HG03439 (cell line): ENCODE measurements around the gene ACADS.
"Not testable (repeated sequence)": the region's sequence is repeated elsewhere in the genome, so short reads cannot be mapped to it uniquely, and the experiment has no call there.

Experiments used
- ATAC-seq: cut with Tn5 transposase; IDR thresholded peaks from one replicate; pipeline ENCODE4 v1.9.1; 2021; ENCODE audit warnings: mild to moderate bottlenecking, moderate library complexity; ENCODE audit not compliant: unreplicated experiment

ACADS gene

GRCh38 chr12:120725151-120725658 is 421 bp upstream of the ACADS start:
- ATAC-seq: peak; percentile 6

GRCh38 chr12:120726510-120726793 is 826 bp downstream of the ACADS start:
- ATAC-seq: no peak

DNA sequence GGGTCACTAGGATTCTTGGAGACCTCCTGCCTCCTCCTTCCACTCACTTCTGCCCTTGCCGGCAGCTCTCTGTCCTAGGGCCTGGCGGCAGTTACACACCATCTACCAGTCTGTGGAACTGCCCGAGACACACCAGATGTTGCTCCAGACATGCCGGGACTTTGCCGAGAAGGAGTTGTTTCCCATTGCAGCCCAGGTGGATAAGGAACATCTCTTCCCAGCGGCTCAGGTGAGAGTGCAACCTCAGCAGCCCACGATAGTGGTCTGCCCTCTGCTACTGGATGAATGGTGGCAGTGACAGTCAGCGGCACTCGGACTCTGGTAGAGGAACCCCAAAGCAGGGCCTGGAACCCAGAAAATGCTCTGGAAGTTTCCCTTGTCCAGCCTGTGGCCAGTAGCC is 1.3 kb downstream of the ACADS start:
- no peak for ATAC-seq

GRCh38 chr12:120732198-120732597 is 6.6 kb downstream of the ACADS start:
- not testable (repeated sequence) for ATAC-seq

DNA sequence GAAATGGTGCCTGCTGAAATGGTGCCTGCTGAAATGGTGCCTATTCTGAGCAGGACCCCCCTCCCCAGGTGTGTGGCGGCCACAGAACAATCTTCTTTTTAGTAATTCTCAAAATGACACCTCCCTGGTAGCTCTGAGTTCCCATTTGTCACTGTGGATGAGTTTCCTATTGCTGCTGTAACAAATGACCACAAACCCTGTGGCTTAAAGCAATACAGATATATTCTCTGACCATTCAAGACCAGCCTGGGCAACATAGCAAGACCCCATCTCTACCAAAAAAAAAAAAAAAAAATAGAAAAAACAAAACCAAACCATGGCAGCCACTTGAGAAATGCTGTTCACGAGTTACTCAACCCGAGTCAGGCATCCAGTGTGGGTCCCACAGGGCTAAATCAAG is 7.9 kb downstream of the ACADS start:
- ATAC-seq: no peak

DNA sequence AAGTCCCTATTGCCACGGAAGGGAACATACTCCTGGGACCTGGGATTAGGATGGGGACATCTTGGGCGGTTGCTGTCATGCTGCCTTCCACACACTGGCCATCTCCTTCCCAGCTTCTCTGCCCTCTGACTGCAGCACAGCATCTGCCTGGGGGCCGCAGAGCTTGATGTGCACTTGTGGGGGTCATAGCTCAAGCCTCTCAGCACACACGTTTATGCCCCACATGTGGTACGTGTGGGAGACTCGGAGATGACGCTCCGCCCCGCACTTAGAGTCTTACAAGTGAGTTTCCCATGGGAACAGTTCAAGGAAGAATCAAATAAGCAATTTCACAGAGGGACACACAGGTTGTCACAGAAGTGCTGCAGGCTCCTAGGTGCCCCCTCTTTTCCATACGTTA is 8.6 kb downstream of the ACADS start:
- no peak for ATAC-seq

DNA sequence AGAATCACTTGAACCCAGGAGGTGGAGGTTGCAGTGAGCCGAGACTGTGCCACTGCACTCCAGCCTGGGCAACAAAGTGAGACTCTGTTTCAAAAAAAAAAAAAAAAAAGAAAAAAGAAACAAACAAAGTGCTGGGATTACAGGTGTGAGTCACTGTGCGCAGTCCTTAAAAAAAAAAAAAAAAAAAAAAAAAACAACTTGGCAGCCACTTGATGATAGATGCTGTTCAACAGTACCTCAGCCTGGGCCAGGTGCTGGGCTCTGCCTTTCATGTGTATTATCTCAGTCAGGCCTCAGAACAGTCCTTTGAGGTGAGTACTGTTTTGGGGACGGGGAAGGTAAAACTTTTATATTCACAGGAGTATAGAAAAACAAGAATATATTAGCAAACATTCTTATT is 9.6 kb downstream of the ACADS start:
- ATAC-seq: no peak

- ATAC-seq: no peak
These were observed 11.0 kb downstream of the ACADS start for GRCh38 chr12:120736404-120737331.

DNA sequence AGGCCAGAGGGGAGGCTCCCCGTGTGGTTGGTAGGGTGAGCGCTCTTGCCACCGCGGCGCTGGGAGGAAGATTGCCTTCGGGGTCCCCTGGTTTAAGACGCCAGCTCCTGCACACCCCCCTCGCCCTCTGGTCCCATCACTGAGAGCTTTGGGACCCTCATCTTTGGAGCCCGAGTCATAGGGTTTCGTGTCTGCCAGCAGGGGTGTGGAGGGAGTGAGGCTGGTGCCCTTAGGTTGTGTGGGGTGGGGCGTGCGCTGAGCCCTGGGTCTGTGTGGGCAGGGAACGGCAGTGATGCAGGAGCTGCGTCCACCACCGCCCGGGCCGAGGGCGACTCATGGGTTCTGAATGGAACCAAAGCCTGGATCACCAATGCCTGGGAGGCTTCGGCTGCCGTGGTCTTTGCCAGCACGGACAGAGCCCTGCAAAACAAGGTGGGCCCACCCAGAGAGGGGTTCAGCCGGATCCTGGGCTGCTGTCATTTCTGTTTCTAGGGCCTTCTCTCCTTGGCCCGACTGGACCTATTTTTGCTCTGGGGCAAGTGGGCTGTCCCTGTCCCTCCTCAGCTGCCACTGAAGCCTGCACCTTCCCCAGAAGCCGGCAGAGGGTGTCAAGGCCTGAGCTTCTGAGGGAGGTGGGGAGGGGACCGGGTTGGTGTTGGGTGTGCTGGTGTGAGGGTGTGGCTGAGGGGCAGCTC is 12.1 kb downstream of the ACADS start:
- ATAC-seq: no peak

DNA sequence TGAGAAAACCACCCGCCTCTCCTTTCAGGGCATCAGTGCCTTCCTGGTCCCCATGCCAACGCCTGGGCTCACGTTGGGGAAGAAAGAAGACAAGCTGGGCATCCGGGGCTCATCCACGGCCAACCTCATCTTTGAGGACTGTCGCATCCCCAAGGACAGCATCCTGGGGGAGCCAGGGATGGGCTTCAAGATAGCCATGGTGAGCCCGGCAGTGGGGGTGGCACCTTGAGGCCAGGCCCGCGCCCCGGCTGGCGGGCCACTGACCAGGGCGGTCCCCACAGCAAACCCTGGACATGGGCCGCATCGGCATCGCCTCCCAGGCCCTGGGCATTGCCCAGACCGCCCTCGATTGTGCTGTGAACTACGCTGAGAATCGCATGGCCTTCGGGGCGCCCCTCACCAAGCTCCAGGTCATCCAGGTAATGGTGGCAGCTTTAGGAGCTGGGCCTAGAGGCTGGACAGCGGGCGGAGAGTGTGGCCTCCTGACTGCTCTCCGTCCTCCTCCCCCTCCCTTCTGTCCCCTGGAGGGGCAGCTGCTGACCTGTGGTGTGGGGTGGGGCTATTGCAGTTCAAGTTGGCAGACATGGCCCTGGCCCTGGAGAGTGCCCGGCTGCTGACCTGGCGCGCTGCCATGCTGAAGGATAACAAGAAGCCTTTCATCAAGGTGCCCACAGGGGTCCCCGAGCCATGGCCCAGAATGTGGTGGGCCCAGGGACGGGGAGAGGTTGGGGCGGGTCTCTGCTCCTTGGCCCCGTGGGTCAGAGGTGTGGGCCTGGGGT is 12.8 kb downstream of the ACADS start:
- ATAC-seq: no peak

GRCh38 chr12:120739031-120739762 is 13.6 kb downstream of the ACADS start:
- ATAC-seq: no peak

GRCh38 chr12:120739821-120740613 is 14.4 kb downstream of the ACADS start:
- ATAC-seq: no peak

DNA sequence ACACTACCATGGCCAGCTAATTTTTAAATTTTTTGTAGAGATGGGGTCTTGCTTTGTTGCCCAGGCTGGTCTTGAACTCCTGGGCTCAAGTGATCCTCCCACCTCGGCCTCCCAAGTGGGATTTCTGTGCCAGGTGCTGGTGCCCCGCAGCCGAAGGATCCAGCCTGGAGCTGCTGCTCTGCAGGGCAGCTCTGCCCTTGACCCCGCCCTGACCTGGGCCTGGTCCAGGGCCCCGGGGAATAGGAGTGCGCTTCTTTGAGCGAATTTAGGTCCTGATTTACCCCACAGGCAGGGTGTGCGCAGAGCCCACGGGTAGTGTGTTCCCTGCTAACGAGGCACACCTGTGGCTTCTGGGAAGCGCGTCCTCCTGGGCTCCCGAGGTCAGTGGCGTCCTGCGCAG is 15.2 kb downstream of the ACADS start:
- ATAC-seq: no peak

- no peak for ATAC-seq
These were observed 16.1 kb downstream of the ACADS start for GRCh38 chr12:120741476-120742421.

GRCh38 chr12:120744922-120745493 is 19.4 kb downstream of the ACADS start:
- no peak for ATAC-seq

GRCh38 chr12:120748242-120748641 is 22.6 kb downstream of the ACADS start:
- ATAC-seq: no peak

DNA sequence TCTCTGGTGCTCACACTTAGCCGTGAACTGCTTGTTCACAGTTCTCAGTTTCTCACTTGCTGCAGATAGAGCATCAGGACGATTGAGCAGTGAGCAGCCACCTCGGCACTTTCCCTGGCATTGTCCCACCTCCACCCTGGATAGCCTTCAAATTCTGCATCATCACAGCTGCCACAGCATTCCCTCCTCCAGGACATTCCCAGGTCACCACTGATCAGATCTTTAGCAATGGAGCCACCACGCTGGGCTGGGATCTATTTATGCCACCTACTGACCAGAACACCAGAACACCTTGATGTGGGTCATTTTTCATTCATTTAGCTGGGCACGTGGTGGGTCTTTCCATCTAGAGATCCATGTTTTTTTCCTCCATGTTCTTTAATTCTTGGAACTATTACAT is 23.6 kb downstream of the ACADS start:
- ATAC-seq: no peak

DNA sequence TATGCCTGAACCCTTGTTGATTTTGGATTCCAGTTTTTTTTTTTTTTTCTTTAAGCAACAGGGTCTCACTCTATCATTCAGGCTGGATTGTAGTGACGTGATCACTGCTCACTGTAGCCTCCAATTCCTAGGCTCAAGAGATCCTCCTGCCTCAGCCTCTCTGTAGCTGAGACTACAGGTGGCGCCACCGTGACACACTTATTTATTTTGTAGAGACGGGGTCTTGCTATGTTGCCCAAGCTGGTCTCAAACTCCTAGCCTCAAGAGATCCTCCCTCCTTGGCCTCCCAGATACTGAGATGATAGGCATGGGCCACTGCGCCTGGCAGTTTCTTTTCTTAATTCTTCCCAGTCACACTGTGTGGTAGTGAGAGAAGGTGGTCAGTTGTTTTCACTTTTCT is 25.2 kb downstream of the ACADS start:
- no peak for ATAC-seq

DNA sequence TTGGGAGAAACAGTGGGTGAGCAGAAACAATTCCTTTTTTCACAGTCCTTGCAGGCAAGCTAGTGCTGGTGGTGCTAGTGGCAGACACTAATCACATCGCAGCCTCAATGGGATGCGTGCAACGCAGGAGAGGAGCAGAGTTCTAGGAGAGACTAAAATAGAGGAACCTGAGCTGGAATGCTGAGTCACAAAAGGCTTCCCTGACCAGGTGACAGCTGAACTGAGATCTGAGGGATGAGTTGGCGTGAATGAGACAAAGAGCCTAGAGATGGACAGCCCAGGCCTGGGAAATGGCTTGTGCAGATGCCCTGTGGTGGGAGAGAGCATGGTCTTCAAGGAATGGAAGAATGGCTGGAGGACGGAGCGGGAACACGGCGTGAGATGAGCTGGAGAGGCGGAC is 25.8 kb downstream of the ACADS start:
- no peak for ATAC-seq
